Neural progenitor cell (in vitro differentiated cells): ENCODE measurements around the gene DOCK4. TPM values are rescaled to one million over a fixed set of nuclear protein-coding genes. Genes with fewer than 3 reads are reported as not detected.
A peak's percentile ranks its signal among the peaks of the same experiment; 100 is the strongest.

Source experiments
- DNase-seq: peaks from one replicate; pipeline ENCODE4 v3.0.0-alpha.2; 2016; ENCODE audit warnings: low spot score
- H2AFZ ChIP-seq: fragments of 200-600 bp; sonication (generic); replicated peaks from 2 replicates; pipeline ENCODE4 v1.6.1; 2016; ENCODE audit warnings: antibody characterized with exemption
- H3F3A ChIP-seq: fragments of 200-600 bp; sonication (generic); 2 replicates; pipeline ENCODE4 v1.6.1; 2016; ENCODE audit warnings: antibody characterized with exemption, low read depth
- H3K27ac ChIP-seq: fragments of 200-600 bp; sonication (generic); 2 replicates; pipeline ENCODE4 v1.5.1; 2016; ENCODE audit warnings: mild to moderate bottlenecking
- H3K27me3 ChIP-seq: fragments of 200-600 bp; sonication (generic); 2 replicates; pipeline ENCODE4 v1.6.1; 2016; ENCODE audit warnings: mild to moderate bottlenecking, moderate library complexity
- H3K36me3 ChIP-seq: fragments of 200-600 bp; sonication (generic); 2 replicates; pipeline ENCODE4 v1.5.1; 2016
- H3K4me1 ChIP-seq: fragments of 200-600 bp; sonication (generic); 2 replicates; pipeline ENCODE4 v1.6.1; 2016; ENCODE audit warnings: mixed run types
- H3K4me2 ChIP-seq: fragments of 200-600 bp; sonication (generic); 2 replicates; pipeline ENCODE4 v1.6.1; 2016
- H3K4me3 ChIP-seq: fragments of 200-600 bp; sonication (generic); 2 replicates; pipeline ENCODE4 v1.5.1; 2016
- H3K79me2 ChIP-seq: fragments of 200-600 bp; sonication (generic); 2 replicates; pipeline ENCODE4 v1.6.1; 2016; ENCODE audit warnings: low read depth
- H3K9ac ChIP-seq: fragments of 200-600 bp; sonication (generic); 2 replicates; pipeline ENCODE4 v1.6.1; 2016
- H3K9me3 ChIP-seq: fragments of 200-600 bp; sonication (generic); 2 replicates; pipeline ENCODE4 v1.5.1; 2016; ENCODE audit warnings: low read depth
- H4K20me1 ChIP-seq: fragments of 200-600 bp; sonication (generic); 2 replicates; pipeline ENCODE4 v1.6.1; 2016; ENCODE audit warnings: low read depth
- H3K27ac Mint-ChIP-seq: 3 replicates; pipeline ENCODE4 v1.8.0; 2021; ENCODE audit warnings: mixed read lengths
- H3K27me3 Mint-ChIP-seq: 2 replicates; pipeline ENCODE4 v1.8.0; 2022; ENCODE audit warnings: low read depth, mild to moderate bottlenecking, inconsistent platforms, moderate library complexity, mixed read lengths; ENCODE audit not compliant: insufficient read depth
- H3K36me3 Mint-ChIP-seq: 3 replicates; pipeline ENCODE4 v1.8.0; 2021; ENCODE audit warnings: mixed read lengths
- H3K4me1 Mint-ChIP-seq: 3 replicates; pipeline ENCODE4 v1.8.0; 2021; ENCODE audit warnings: mixed read lengths
- H3K4me3 Mint-ChIP-seq: 3 replicates; pipeline ENCODE4 v1.8.0; 2021; ENCODE audit warnings: mild to moderate bottlenecking, moderate library complexity, mixed read lengths
- H3K9me3 Mint-ChIP-seq: 3 replicates; pipeline ENCODE4 v1.8.0; 2020; ENCODE audit warnings: mixed read lengths
- EZH2 ChIP-seq: fragments of 200-600 bp; sonication (generic); IDR thresholded peaks from 2 replicates; pipeline ENCODE4 v1.6.1; 2017; ENCODE audit warnings: antibody characterized with exemption, mild to moderate bottlenecking, moderate library complexity
- EZH2phosphoT487 ChIP-seq: fragments of 200-600 bp; sonication (generic); IDR thresholded peaks from 2 replicates; pipeline ENCODE4 v1.6.1; 2017; ENCODE audit warnings: antibody characterized with exemption
- total RNA-seq: library from RNA; depleted of rRNA; stranded (reverse); fragments of >200 nt; gene quantifications from 2 replicates; pipeline ENCODE4 v1.2.3, GENCODE V29; 2015; ENCODE audit warnings: low replicate concordance
- TF ChIP-seq, protein P1 (sequence below): fragments of 200-600 bp; sonication (generic); IDR thresholded peaks from 2 replicates; pipeline ENCODE4 v1.5.1; 2017; ENCODE audit warnings: antibody characterized with exemption, mild to moderate bottlenecking

DOCK4 gene
- total RNA-seq, 1 donor from 2014 or later = 11.4 TPM

DNA sequence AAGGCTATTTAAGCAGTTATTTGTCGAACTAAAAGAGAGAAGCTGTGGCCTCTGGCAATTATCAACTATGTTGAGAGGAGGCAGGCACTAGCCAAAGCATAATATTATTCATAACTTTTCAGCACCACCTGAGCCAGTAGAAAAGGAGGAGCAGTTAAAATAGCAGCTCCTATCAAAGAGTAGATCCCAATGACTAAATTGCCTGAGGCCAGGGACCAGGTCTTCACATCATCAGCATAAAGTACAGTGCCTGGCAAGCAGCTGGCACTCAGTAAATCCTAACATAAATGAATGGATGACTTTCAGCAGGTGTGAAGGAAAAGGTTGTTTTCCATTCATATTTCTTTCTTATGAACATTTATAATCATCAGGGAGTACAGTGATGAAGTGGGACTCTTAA, 334.9 kb downstream of the DOCK4 start:
- no peak overlapping the region for H3K27ac Mint-ChIP-seq
- peaks cover 22% of the 10 kb centered on the region for H3K4me1 Mint-ChIP-seq
- H3K27me3 Mint-ChIP-seq = no peaks in the 10 kb centered on the region
- Histone ChIP-seq H3K27ac (no peak overlapping the region), H2AFZ (no peak overlapping the region), H4K20me1 (no peaks in the 10 kb centered on the region), H3K79me2 (no peaks in the 10 kb centered on the region), H3K27me3 (no peaks in the 10 kb centered on the region), H3K36me3 (no peaks in the 10 kb centered on the region), H3K4me3 (no peak overlapping the region), H3F3A (no peaks in the 10 kb centered on the region), H3K9ac (no peak overlapping the region), H3K4me1 (peaks cover 12% of the 10 kb centered on the region), H3K4me2 (no peak overlapping the region), H3K9me3 (no peaks in the 10 kb centered on the region)
- no peak for TF ChIP-seq EZH2phosphoT487
- no peak for TF ChIP-seq EZH2
- TF ChIP-seq, protein P1, sequence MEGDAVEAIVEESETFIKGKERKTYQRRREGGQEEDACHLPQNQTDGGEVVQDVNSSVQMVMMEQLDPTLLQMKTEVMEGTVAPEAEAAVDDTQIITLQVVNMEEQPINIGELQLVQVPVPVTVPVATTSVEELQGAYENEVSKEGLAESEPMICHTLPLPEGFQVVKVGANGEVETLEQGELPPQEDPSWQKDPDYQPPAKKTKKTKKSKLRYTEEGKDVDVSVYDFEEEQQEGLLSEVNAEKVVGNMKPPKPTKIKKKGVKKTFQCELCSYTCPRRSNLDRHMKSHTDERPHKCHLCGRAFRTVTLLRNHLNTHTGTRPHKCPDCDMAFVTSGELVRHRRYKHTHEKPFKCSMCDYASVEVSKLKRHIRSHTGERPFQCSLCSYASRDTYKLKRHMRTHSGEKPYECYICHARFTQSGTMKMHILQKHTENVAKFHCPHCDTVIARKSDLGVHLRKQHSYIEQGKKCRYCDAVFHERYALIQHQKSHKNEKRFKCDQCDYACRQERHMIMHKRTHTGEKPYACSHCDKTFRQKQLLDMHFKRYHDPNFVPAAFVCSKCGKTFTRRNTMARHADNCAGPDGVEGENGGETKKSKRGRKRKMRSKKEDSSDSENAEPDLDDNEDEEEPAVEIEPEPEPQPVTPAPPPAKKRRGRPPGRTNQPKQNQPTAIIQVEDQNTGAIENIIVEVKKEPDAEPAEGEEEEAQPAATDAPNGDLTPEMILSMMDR = no peak
- no peak for DNase-seq
- H3K9me3 Mint-ChIP-seq = no peaks in the 10 kb centered on the region
- peaks cover 12% of the 10 kb centered on the region for H3K36me3 Mint-ChIP-seq
- no peak overlapping the region for H3K4me3 Mint-ChIP-seq

DNA sequence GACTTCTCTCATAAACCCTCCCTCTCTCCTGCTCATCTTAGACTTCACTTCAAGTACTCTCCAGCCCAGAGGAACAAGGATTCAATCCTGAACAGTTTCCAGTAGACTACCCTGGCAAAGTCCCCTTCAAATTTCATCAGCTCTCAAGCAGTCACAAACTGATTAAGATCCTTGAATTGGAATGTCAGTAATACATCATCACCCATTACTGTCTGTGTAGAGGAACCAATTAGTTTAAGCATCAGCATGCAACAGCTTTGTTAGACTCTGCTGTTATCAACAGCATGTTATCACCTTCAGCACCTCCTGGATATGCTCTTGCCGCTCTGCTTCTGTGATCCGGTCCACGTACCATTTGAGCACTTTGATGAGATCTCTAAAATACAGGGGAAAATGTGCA, 336.9 kb downstream of the DOCK4 start:
- Mint-ChIP-seq H3K4me1 (peaks cover 18% of the 10 kb centered on the region), H3K4me3 (no peak overlapping the region), H3K27ac (no peak overlapping the region), H3K27me3 (peaks cover 2% of the 10 kb centered on the region), H3K9me3 (no peaks in the 10 kb centered on the region), H3K36me3 (peaks cover 18% of the 10 kb centered on the region)
- H3K9me3 ChIP-seq = no peaks in the 10 kb centered on the region
- TF ChIP-seq, protein P1 = no peak
- TF ChIP-seq EZH2phosphoT487 (no peak), EZH2 (no peak)
- no peak overlapping the region for H3K4me2 ChIP-seq
- H3K4me1 ChIP-seq = peaks cover 12% of the 10 kb centered on the region
- no peaks in the 10 kb centered on the region for H3F3A ChIP-seq
- H3K9ac ChIP-seq = no peak overlapping the region
- no peaks in the 10 kb centered on the region for H3K36me3 ChIP-seq
- H3K27me3 ChIP-seq = no peaks in the 10 kb centered on the region
- DNase-seq = no peak
- no peak overlapping the region for H3K27ac ChIP-seq
- no peaks in the 10 kb centered on the region for H4K20me1 ChIP-seq
- H3K4me3 ChIP-seq = no peak overlapping the region
- H2AFZ ChIP-seq = no peak overlapping the region
- H3K79me2 ChIP-seq = no peaks in the 10 kb centered on the region

DNA sequence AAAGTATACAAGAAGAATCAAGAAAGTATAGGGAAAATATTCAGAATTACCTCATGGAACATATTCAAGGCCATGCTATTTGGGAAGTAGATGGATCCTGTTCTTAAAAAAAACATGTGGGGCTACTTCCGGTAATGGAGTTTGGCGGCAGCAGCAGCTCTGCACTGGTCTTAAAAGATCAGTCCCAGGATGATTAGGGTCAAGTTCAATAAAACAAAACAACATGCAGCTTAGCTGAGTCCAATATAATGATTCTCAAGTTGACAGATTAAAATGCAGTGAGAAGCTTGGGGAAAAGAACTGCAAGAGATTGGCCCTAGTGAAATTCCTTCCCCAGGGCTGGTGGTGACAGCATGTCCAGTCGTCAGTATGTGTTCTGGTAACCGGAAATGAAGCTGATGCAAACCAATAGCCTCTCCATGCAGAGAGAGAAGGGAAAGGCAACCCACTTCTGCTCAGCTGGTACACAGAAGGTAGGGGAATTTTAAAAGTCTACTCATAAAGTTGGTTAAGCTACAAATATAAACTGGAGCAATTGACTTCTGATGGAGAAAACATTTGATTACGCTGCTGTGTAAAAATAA, 338.8 kb downstream of the DOCK4 start:
- H3K36me3 Mint-ChIP-seq = peaks cover 15% of the 10 kb centered on the region
- no peaks in the 10 kb centered on the region for H3F3A ChIP-seq
- no peaks in the 10 kb centered on the region for H3K4me1 ChIP-seq
- TF ChIP-seq EZH2 (no peak), EZH2phosphoT487 (no peak)
- TF ChIP-seq, protein P1 = no peak
- H3K4me3 Mint-ChIP-seq = no peak overlapping the region
- peaks cover 18% of the 10 kb centered on the region for H3K4me1 Mint-ChIP-seq
- no peaks in the 10 kb centered on the region for H3K36me3 ChIP-seq
- H3K9me3 Mint-ChIP-seq = no peaks in the 10 kb centered on the region
- H4K20me1 ChIP-seq = no peaks in the 10 kb centered on the region
- no peaks in the 10 kb centered on the region for H3K9me3 ChIP-seq
- no peak overlapping the region for H2AFZ ChIP-seq
- H3K27ac Mint-ChIP-seq = peak overlapping the region; percentile 24
- no peak overlapping the region for H3K27ac ChIP-seq
- no peak overlapping the region for H3K4me2 ChIP-seq
- H3K27me3 ChIP-seq = no peaks in the 10 kb centered on the region
- H3K79me2 ChIP-seq = no peaks in the 10 kb centered on the region
- no peak for DNase-seq
- H3K27me3 Mint-ChIP-seq = peaks cover 2% of the 10 kb centered on the region
- H3K9ac ChIP-seq = no peak overlapping the region
- no peak overlapping the region for H3K4me3 ChIP-seq
